IPS-18a (cell line): ENCODE measurements around the gene DNAJB7.
A peak's percentile ranks its signal among the peaks of the same experiment; 100 is the strongest.
"Not testable (repeated sequence)": the region's sequence is repeated elsewhere in the genome, so short reads cannot be mapped to it uniquely, and the experiment has no call there.

ENCODE experiments used
- H3K27ac ChIP-seq: one replicate; pipeline ENCODE4 v1.5.1; 2013; ENCODE audit warnings: low read length
- H3K27me3 ChIP-seq: one replicate; pipeline ENCODE4 v1.6.1; 2013; ENCODE audit warnings: mild to moderate bottlenecking, low read length; ENCODE audit not compliant: control insufficient read depth, insufficient read depth
- H3K36me3 ChIP-seq: one replicate; pipeline ENCODE4 v1.6.1; 2013; ENCODE audit warnings: low read depth, low read length; ENCODE audit not compliant: control insufficient read depth
- H3K4me1 ChIP-seq: one replicate; pipeline ENCODE4 v1.6.1; 2013; ENCODE audit warnings: low read depth, low read length; ENCODE audit not compliant: control insufficient read depth
- H3K4me3 ChIP-seq: one replicate; pipeline ENCODE4 v1.5.1; 2013; ENCODE audit warnings: low read length
- H3K9ac ChIP-seq: one replicate; pipeline ENCODE4 v1.6.1; 2013; ENCODE audit warnings: mild to moderate bottlenecking, low read length, moderate library complexity
- H3K9me3 ChIP-seq: one replicate; pipeline ENCODE4 v1.6.1; 2013; ENCODE audit warnings: low read depth, low read length; ENCODE audit not compliant: control insufficient read depth

Gene DNAJB7

GRCh38 chr22:40838486-40838885, 23.4 kb downstream of the DNAJB7 start:
- Histone ChIP-seq H3K27me3 (no peaks in the 10 kb centered on the region), H3K4me1 (no peaks in the 10 kb centered on the region), H3K4me3 (no peak overlapping the region), H3K36me3 (peaks cover 81% of the 10 kb centered on the region), H3K9ac (no peak overlapping the region), H3K27ac (no peak overlapping the region), H3K9me3 (no peaks in the 10 kb centered on the region)

- Histone ChIP-seq H3K9ac (no peak overlapping the region), H3K27me3 (no peaks in the 10 kb centered on the region), H3K9me3 (no peaks in the 10 kb centered on the region), H3K36me3 (peaks cover 79% of the 10 kb centered on the region), H3K4me3 (no peak overlapping the region), H3K27ac (no peak overlapping the region), H3K4me1 (no peaks in the 10 kb centered on the region)
These were observed 27.3 kb downstream of the DNAJB7 start for GRCh38 chr22:40834619-40835018.

- H3K27ac ChIP-seq: no peak overlapping the region
- H3K9me3 ChIP-seq: no peaks in the 10 kb centered on the region
- peaks cover 10% of the 10 kb centered on the region for H3K4me1 ChIP-seq
- no peak overlapping the region for H3K9ac ChIP-seq
- no peak overlapping the region for H3K4me3 ChIP-seq
- H3K27me3 ChIP-seq: no peaks in the 10 kb centered on the region
- peaks cover 73% of the 10 kb centered on the region for H3K36me3 ChIP-seq
These were observed 32.8 kb downstream of the DNAJB7 start for GRCh38 chr22:40829131-40829530.

- no peaks in the 10 kb centered on the region for H3K27me3 ChIP-seq
- H3K36me3 ChIP-seq: peaks cover 71% of the 10 kb centered on the region
- no peak overlapping the region for H3K9ac ChIP-seq
- H3K27ac ChIP-seq: no peak overlapping the region
- H3K4me3 ChIP-seq: peak overlapping the region; percentile 25
- H3K4me1 ChIP-seq: peaks cover 10% of the 10 kb centered on the region
- H3K9me3 ChIP-seq: no peaks in the 10 kb centered on the region
These were observed 34.8 kb downstream of the DNAJB7 start for GRCh38 chr22:40826984-40827741.

- not testable (repeated sequence) for H3K4me3 ChIP-seq, H3K9ac ChIP-seq, H3K27ac ChIP-seq, H3K9me3 ChIP-seq, H3K27me3 ChIP-seq
- H3K4me1 ChIP-seq: peaks cover 10% of the 10 kb centered on the region
- H3K36me3 ChIP-seq: peaks cover 63% of the 10 kb centered on the region
These were observed 35.6 kb downstream of the DNAJB7 start for GRCh38 chr22:40826292-40826691.

GRCh38 chr22:40823426-40823825, 38.5 kb downstream of the DNAJB7 start:
- H3K9ac ChIP-seq: no peak overlapping the region
- H3K4me3 ChIP-seq: no peak overlapping the region
- peaks cover 18% of the 10 kb centered on the region for H3K4me1 ChIP-seq
- H3K27ac ChIP-seq: no peak overlapping the region
- H3K36me3 ChIP-seq: peaks cover 40% of the 10 kb centered on the region
- no peaks in the 10 kb centered on the region for H3K27me3 ChIP-seq
- H3K9me3 ChIP-seq: no peaks in the 10 kb centered on the region

GRCh38 chr22:40819599-40820140, 42.2 kb downstream of the DNAJB7 start:
- H3K27ac ChIP-seq: peak overlapping the region; percentile 35
- H3K36me3 ChIP-seq: peaks cover 23% of the 10 kb centered on the region
- no peaks in the 10 kb centered on the region for H3K27me3 ChIP-seq
- peak overlapping the region; percentile 100 for H3K4me3 ChIP-seq
- peaks cover 8% of the 10 kb centered on the region for H3K4me1 ChIP-seq
- H3K9ac ChIP-seq: peak overlapping the region; percentile 53
- no peaks in the 10 kb centered on the region for H3K9me3 ChIP-seq

- peak within 1 kb of the TSS; percentile 100 for H3K4me3 ChIP-seq
- no peaks in the 10 kb centered on the region for H3K9me3 ChIP-seq
- H3K27ac ChIP-seq: peak within 1 kb of the TSS; percentile 59
- peaks cover 8% of the 10 kb centered on the region for H3K4me1 ChIP-seq
- peaks cover 16% of the 10 kb centered on the region for H3K36me3 ChIP-seq
- no peaks in the 10 kb centered on the region for H3K27me3 ChIP-seq
- peak within 1 kb of the TSS; percentile 86 for H3K9ac ChIP-seq
These were observed 42.9 kb downstream of the DNAJB7 start, which contains the start of gene SLC25A17 for GRCh38 chr22:40818747-40819598. TSS of gene SLC25A17 (minus strand) at chr22:40819346. CDS start at chr22:40819248, 98 bp downstream.

GRCh38 chr22:40818192-40818746, 43.6 kb downstream of the DNAJB7 start:
- no peaks in the 10 kb centered on the region for H3K27me3 ChIP-seq
- H3K4me3 ChIP-seq: peak overlapping the region; percentile 100
- H3K27ac ChIP-seq: peak overlapping the region; percentile 59
- H3K36me3 ChIP-seq: peaks cover 10% of the 10 kb centered on the region
- H3K9ac ChIP-seq: peak overlapping the region; percentile 86
- no peaks in the 10 kb centered on the region for H3K9me3 ChIP-seq
- peaks cover 8% of the 10 kb centered on the region for H3K4me1 ChIP-seq

- peaks cover 8% of the 10 kb centered on the region for H3K36me3 ChIP-seq
- H3K9me3 ChIP-seq: no peaks in the 10 kb centered on the region
- no peaks in the 10 kb centered on the region for H3K27me3 ChIP-seq
- H3K4me3 ChIP-seq: peak overlapping the region; percentile 100
- H3K9ac ChIP-seq: no peak overlapping the region
- H3K27ac ChIP-seq: no peak overlapping the region
- H3K4me1 ChIP-seq: peaks cover 8% of the 10 kb centered on the region
These were observed 44.2 kb downstream of the DNAJB7 start for GRCh38 chr22:40817737-40818136.

GRCh38 chr22:40813912-40814315, 48.0 kb downstream of the DNAJB7 start:
- Histone ChIP-seq H3K9me3 (no peaks in the 10 kb centered on the region), H3K36me3 (peaks cover 5% of the 10 kb centered on the region), H3K4me1 (no peaks in the 10 kb centered on the region), H3K27ac (no peak overlapping the region), H3K9ac (no peak overlapping the region), H3K4me3 (no peak overlapping the region), H3K27me3 (no peaks in the 10 kb centered on the region)
